BLaER1 treated with 17β-estradiol and CSF1 and Interleukin-3, amounts not matched to agents 10 nM and 100 nM (cell line): ENCODE data around the gene P2RX5.

Source experiments
- H3K27ac ChIP-seq, 11 experiments: shearing (Covaris generic); formaldehyde crosslinking; 2 replicates each; pipeline ENCODE4 v1.8.1; 2022
- H3K27me3 ChIP-seq, 11 experiments: shearing (Covaris generic); formaldehyde crosslinking; 2 replicates each; pipeline ENCODE4 v1.8.1; 2022
- H3K36me3 ChIP-seq, 11 experiments: shearing (Covaris generic); formaldehyde crosslinking; 2 replicates each; pipeline ENCODE4 v1.8.1; 2022
- H3K4me1 ChIP-seq, 10 experiments: shearing (Covaris generic); formaldehyde crosslinking; 2 replicates each; pipeline ENCODE4 v1.8.1; 2022
- H3K4me2 ChIP-seq, 11 experiments: shearing (Covaris generic); formaldehyde crosslinking; 2 replicates each; pipeline ENCODE4 v1.8.1; 2022
- H3K4me3 ChIP-seq, 10 experiments: shearing (Covaris generic); formaldehyde crosslinking; 2 replicates each; pipeline ENCODE4 v1.8.1; 2022
- H3K9ac ChIP-seq, 11 experiments: shearing (Covaris generic); formaldehyde crosslinking; 2 replicates each; pipeline ENCODE4 v1.8.1; 2022
- H3K9me3 ChIP-seq, 11 experiments: shearing (Covaris generic); formaldehyde crosslinking; replicated peaks in 1 of 11; 2 replicates each; pipeline ENCODE4 v1.8.1; 2022
- H4K20me1 ChIP-seq, 11 experiments: shearing (Covaris generic); formaldehyde crosslinking; 2 replicates each; pipeline ENCODE4 v1.8.1; 2022
- Cebpa-rat ChIP-seq, 11 experiments: shearing (Covaris generic); IDR thresholded peaks; 2 replicates each; pipeline ENCODE4 v1.8.1; 2022

Gene P2RX5

DNA sequence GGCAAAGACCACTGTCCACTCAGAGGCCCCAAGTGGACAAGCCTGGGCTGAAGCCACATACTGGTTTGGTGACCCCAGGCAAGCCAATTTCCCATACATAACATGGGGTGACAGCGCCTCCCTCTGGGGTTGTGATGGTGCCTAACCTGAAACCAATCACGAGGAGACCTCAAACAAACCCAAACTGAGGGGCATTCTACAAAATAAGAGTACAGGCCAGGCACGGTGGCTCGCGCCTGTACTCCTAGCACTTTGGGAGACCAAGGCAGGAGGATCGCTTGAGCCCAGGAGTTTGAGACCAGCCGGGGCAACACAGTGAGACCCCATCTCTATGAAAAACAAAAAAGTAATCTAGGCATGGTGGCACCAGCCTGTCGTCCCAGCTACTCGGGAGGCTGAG, 3.6 kb downstream of the P2RX5 start:
- peaks cover 0 to 2% (median 0%) of the 10 kb centered on the region in 11 experiments; a peak in 1 of 22 replicates for H3K9me3 ChIP-seq
- peaks cover 0 to 20% (median 0%) of the 10 kb centered on the region in 11 experiments; a peak in 5 of 22 replicates for H3K27me3 ChIP-seq
- peaks cover 0 to 13% (median 0%) of the 10 kb centered on the region in 11 experiments; a peak in 2 of 22 replicates for H3K36me3 ChIP-seq
- no peak overlapping the region for H3K27ac ChIP-seq
- H4K20me1 ChIP-seq: peaks cover 0 to 34% (median 7%) of the 10 kb centered on the region in 11 experiments; a peak in 8 of 22 replicates
- peaks cover 21 to 86% (median 74%) of the 10 kb centered on the region in 10 experiments for H3K4me1 ChIP-seq
- no peak overlapping the region for H3K9ac ChIP-seq
- no peak overlapping the region for H3K4me3 ChIP-seq
- no peak for TF ChIP-seq Cebpa-rat (IDR thresholded peaks at IDR 0.05)
- peak overlapping the region in 5 of 11 experiments; percentile 2 to 100 (median 90); a peak in 5 of 22 replicates for H3K4me2 ChIP-seq

- Histone ChIP-seq H3K4me1 (peaks cover 19 to 84% (median 72%) of the 10 kb centered on the region in 10 experiments), H3K27ac (no peak overlapping the region), H3K36me3 (peaks cover 0 to 13% (median 0%) of the 10 kb centered on the region in 11 experiments; a peak in 2 of 22 replicates), H4K20me1 (peaks cover 0 to 34% (median 7%) of the 10 kb centered on the region in 11 experiments; a peak in 8 of 22 replicates), H3K4me2 (peak overlapping the region in 3 of 11 experiments; percentile 55 to 81 (median 56); a peak in 1 of 22 replicates), H3K9ac (no peak overlapping the region), H3K4me3 (no peak overlapping the region), H3K9me3 (no peaks in the 10 kb centered on the region), H3K27me3 (peaks cover 0 to 18% (median 0%) of the 10 kb centered on the region in 11 experiments; a peak in 5 of 22 replicates)
- TF ChIP-seq Cebpa-rat (IDR thresholded peaks at IDR 0.05): no peak
Measured at GRCh38 chr17:3691617-3692067, 4.3 kb downstream of the P2RX5 start.

DNA sequence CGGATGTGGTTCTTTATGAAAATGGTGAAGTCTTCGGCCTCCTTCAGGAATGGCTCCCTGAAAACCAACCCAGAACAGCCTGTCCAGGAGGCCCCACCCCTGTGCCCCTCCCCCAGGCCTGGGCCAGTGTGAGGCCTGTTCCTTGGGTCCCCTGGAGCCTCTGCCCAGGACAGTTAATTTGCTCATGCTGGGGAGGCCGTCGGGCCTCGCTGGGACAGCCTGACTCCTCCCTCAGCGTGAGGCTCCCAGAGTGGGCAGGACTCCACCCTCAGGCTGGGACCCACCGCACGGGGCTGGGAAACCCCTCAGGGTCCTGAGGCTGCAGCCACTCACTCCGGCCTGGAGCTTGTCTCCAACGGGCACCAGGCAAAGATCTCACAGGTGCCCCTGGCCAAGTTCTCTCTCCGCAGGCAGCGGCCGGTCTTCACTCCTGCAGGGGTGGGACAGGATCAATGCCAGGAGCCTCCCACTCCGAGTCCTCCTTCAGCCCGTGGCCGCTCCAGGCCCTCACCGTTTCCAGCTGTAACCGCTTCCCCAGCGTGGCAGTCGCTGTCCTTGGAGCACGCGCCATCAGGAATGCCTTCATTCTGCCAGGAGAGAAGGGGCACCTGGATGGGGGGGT, 5.8 kb downstream of the P2RX5 start:
- no peak overlapping the region for H3K9ac ChIP-seq
- no peak for TF ChIP-seq Cebpa-rat (IDR thresholded peaks at IDR 0.05)
- H3K9me3 ChIP-seq: no peaks in the 10 kb centered on the region

GRCh38 chr17:3689262-3690093, 6.5 kb downstream of the P2RX5 start:
- Histone ChIP-seq H4K20me1 (peaks cover 0 to 30% (median 3%) of the 10 kb centered on the region in 11 experiments; a peak in 10 of 22 replicates), H3K36me3 (peaks cover 0 to 13% (median 0%) of the 10 kb centered on the region in 11 experiments; a peak in 2 of 22 replicates), H3K9me3 (no peaks in the 10 kb centered on the region), H3K27me3 (peaks cover 0 to 19% (median 0%) of the 10 kb centered on the region in 11 experiments; a peak in 5 of 22 replicates), H3K27ac (no peak overlapping the region), H3K4me3 (no peak overlapping the region), H3K4me2 (peak overlapping the region in 8 of 11 experiments; percentile 2 to 83 (median 74); a peak in 12 of 22 replicates), H3K9ac (no peak overlapping the region), H3K4me1 (peaks cover 14 to 71% (median 57%) of the 10 kb centered on the region in 10 experiments)
- TF ChIP-seq Cebpa-rat (IDR thresholded peaks at IDR 0.05): no peak

More for the DNA sequence above, 5.8 kb downstream of the P2RX5 start:
- Histone ChIP-seq H4K20me1 (peaks cover 0 to 34% (median 7%) of the 10 kb centered on the region in 11 experiments; a peak in 10 of 22 replicates), H3K4me2 (peak overlapping the region in 7 of 11 experiments; percentile 16 to 83 (median 51); a peak in 12 of 22 replicates), H3K27me3 (peaks cover 0 to 15% (median 0%) of the 10 kb centered on the region in 11 experiments; a peak in 6 of 22 replicates), H3K4me3 (no peak overlapping the region), H3K4me1 (peaks cover 14 to 72% (median 61%) of the 10 kb centered on the region in 10 experiments), H3K27ac (no peak overlapping the region), H3K36me3 (peaks cover 0 to 13% (median 0%) of the 10 kb centered on the region in 11 experiments; a peak in 2 of 22 replicates)

DNA sequence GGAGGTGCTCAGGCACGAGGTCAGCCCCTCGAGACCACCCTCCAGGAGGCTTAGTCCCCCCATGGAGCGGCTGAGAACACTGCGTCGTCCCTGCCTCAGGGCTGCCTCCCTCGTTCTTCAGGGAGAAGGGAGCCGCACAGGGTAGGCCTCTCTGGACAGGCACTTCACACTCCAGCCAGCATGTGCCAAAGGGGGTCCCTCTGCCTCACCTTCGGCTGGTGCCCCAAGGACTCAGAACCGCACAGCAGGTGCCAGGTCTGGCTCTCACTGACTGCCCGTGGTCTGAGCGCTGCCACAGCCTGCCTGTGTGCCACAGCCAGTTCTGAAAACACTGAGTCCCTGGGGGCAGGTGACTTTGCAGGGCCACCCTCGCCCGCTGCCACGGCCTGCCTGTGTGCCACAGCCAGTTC, 7.1 kb downstream of the P2RX5 start:
- Histone ChIP-seq H3K4me2 (peak overlapping the region in 8 of 11 experiments; percentile 2 to 83 (median 74); a peak in 17 of 22 replicates), H3K4me3 (no peak overlapping the region), H3K36me3 (peaks cover 0 to 13% (median 0%) of the 10 kb centered on the region in 11 experiments; a peak in 2 of 22 replicates), H3K9me3 (no peaks in the 10 kb centered on the region), H3K4me1 (peaks cover 12 to 69% (median 51%) of the 10 kb centered on the region in 10 experiments), H3K27me3 (peaks cover 0 to 23% (median 0%) of the 10 kb centered on the region in 11 experiments; a peak in 5 of 22 replicates), H3K27ac (0 out of 22 replicates have a peak overlapping the region, but pooled peaks of 1 of the 11 experiments have one; percentile 25), H4K20me1 (peaks cover 0 to 30% (median 5%) of the 10 kb centered on the region in 11 experiments; a peak in 10 of 22 replicates), H3K9ac (peak overlapping the region in 4 of 11 experiments; percentile 2 to 54 (median 32); a peak in 4 of 22 replicates)
- no peak for TF ChIP-seq Cebpa-rat (IDR thresholded peaks at IDR 0.05)

GRCh38 chr17:3688027-3688553, 7.9 kb downstream of the P2RX5 start:
- peaks cover 9 to 68% (median 45%) of the 10 kb centered on the region in 10 experiments for H3K4me1 ChIP-seq
- H3K27me3 ChIP-seq: peaks cover 0 to 23% (median 0%) of the 10 kb centered on the region in 11 experiments; a peak in 5 of 22 replicates
- peak overlapping the region; percentile 1 to 83 (median 69); a peak in 19 of 22 replicates for H3K4me2 ChIP-seq
- H3K9ac ChIP-seq: peak overlapping the region in 6 of 11 experiments; percentile 2 to 54 (median 20); a peak in 8 of 22 replicates
- TF ChIP-seq Cebpa-rat (IDR thresholded peaks at IDR 0.05): no peak
- H4K20me1 ChIP-seq: peaks cover 0 to 30% (median 5%) of the 10 kb centered on the region in 11 experiments; a peak in 10 of 22 replicates
- no peaks in the 10 kb centered on the region for H3K9me3 ChIP-seq
- H3K4me3 ChIP-seq: no peak overlapping the region
- H3K36me3 ChIP-seq: peaks cover 0 to 13% (median 0%) of the 10 kb centered on the region in 11 experiments; a peak in 2 of 22 replicates
- peak overlapping the region in 4 of 11 experiments; percentile 6 to 54 (median 24); a peak in 5 of 22 replicates for H3K27ac ChIP-seq

DNA sequence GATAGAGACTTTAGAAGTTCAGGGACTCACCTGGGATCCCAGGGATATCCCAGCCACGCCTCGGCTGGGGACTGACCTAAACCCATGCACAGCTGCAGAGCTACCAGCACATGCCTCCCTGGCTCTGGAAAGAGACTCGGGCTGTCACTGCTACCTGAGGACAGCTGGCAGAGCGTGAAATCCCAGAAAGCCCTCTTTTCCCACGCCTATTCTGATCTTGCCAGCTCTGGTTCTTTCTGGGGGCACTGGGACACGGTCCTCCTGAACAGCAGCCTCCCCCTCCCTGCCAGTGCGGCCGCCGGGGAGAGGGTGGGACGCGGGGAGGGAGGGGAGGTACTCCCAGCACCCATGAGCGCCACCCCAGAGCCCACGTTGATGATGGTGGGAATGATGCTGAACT, 10.8 kb downstream of the P2RX5 start:
- Histone ChIP-seq H3K9me3 (no peaks in the 10 kb centered on the region), H4K20me1 (peaks cover 0 to 18% (median 0%) of the 10 kb centered on the region in 11 experiments; a peak in 8 of 22 replicates), H3K4me2 (peak overlapping the region in 9 of 11 experiments; percentile 24 to 83 (median 49); a peak in 13 of 22 replicates), H3K4me1 (peaks cover 9 to 44% (median 29%) of the 10 kb centered on the region in 10 experiments; a peak in 19 of 20 replicates), H3K9ac (peak overlapping the region in 1 of 11 experiments; percentile 37; a peak in 1 of 22 replicates), H3K27ac (0 out of 22 replicates have a peak overlapping the region, but pooled peaks of 1 of the 11 experiments have one; percentile 27), H3K27me3 (peaks cover 0 to 23% (median 0%) of the 10 kb centered on the region in 11 experiments; a peak in 5 of 22 replicates), H3K36me3 (peaks cover 0 to 6% (median 0%) of the 10 kb centered on the region in 11 experiments; a peak in 1 of 22 replicates), H3K4me3 (no peak overlapping the region)
- TF ChIP-seq Cebpa-rat (IDR thresholded peaks at IDR 0.05): no peak
